Activated naive CD4-positive, alpha-beta T cell treated with anti-CD3 and anti-CD28 coated beads, Interleukin-2, amount 50 U/mL, for 72 hours (primary cell): ENCODE measurements around the gene ZDHHC6. TPM values are rescaled to one million over a fixed set of nuclear protein-coding genes. Genes with fewer than 3 reads are reported as not detected.
A peak's percentile ranks its signal among the peaks of the same experiment; 100 is the strongest.

ENCODE experiments used
- ATAC-seq, 2 donors: fragments of 150-1000 bp; cut with Tn5 transposase; 2 replicates each; pipeline ENCODE4 v1.10.0; 2021; ENCODE audit warnings: mild to moderate bottlenecking in 2 of 2, moderate library complexity in 2 of 2
- DNase-seq, 2 donors: peaks; one replicate each; pipeline ENCODE4 v3.0.0; 2021 to 2022; ENCODE audit warnings: low spot score in 2 of 2
- H3K27ac Mint-ChIP-seq, 2 donors: one replicate each; pipeline ENCODE4 v1.8.0; 2022; ENCODE audit warnings: mild to moderate bottlenecking in 2 of 2, mixed read lengths in 2 of 2
- H3K36me3 Mint-ChIP-seq, 2 donors: one replicate each; pipeline ENCODE4 v1.8.0; 2022; ENCODE audit warnings: mixed read lengths in 2 of 2
- H3K9me3 Mint-ChIP-seq, 2 donors: one replicate each; pipeline ENCODE4 v1.8.0; 2022; ENCODE audit warnings: mixed read lengths in 2 of 2
- total RNA-seq, 2 donors: library from RNA; stranded (reverse); gene quantifications; one replicate each; pipeline ENCODE4 v1.2.3, GENCODE V29; 2022

Gene ZDHHC6
- total RNA-seq, 2 donors from 2014 or later: 47.8 to 54.5 TPM

DNA sequence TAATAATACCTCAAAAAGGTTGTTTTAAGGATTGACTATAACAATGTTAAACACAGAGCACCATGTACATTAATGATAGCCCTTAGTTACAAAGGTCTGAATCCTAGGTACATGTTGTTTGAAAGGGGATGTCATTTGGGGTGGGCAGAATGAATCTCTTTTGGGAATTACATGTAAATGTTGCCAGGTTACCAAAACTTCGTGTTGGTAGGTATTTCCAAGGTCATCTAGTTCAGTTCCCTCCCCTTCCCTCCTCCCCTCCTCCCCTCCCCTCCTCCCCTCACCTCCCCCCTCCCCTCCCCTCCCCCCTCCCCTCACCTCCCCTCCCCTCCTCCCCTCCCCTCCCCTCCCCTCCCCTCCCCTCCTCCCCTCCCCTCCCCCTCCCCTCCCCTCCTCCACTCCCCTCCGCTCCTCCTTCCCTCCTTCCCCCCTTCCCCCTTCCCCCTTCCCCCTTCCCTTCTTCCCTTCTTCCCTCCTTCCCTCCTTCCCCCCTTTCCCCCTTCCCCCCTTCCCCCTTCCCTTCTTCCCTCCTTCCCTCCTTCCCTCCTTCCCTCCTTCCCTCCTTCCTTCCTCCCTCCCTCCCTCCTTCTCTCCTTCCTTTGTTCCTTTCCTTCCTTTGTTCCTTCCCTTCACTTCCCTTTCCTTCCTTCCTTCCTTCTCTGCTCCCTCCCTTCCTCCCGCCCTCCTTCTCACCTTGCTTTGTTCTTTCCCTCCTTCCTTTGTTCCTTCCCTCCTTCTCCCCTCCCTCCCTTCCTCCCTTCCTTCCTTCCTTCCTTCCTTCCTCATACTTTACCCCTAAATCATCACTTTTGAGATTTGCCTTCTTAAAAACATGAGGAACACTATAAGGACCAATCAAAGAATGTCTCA lies 8.4 kb upstream of the ZDHHC6 start:
- Mint-ChIP-seq H3K27ac (peak overlapping the region; percentile 91 to 99), H3K9me3 (no peaks in the 10 kb centered on the region), H3K36me3 (peaks cover 0 to 6% of the 10 kb centered on the region in 2 donors)
- peak in 1 of 2 donors; percentile 14 for ATAC-seq
- DNase-seq: no peak

DNA sequence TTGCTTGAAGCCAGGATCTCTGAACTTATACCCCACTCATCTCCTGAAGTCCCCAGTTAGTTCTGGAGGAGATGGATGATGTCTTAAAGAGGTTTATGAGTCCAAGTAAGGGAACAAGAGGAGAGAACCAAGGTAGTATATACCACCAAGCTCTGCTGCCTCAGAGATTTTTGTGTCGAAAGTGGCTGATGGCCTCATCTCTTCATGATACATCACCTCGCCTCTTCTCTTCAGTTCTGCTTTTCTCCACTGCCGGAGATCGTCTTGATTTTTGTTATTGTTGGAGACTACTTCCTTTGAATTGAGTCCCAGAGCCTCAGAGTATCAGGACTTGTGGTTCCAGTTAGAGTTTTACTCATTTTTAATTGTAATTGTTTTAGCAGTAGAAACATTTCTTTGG lies 2.2 kb upstream of the ZDHHC6 start:
- no peaks in the 10 kb centered on the region for H3K9me3 Mint-ChIP-seq
- peak overlapping the region in 1 of 2 donors; percentile 56 for H3K27ac Mint-ChIP-seq
- ATAC-seq (no peak), DNase-seq (no peak)
- H3K36me3 Mint-ChIP-seq: peaks cover 30 to 35% of the 10 kb centered on the region in 2 donors

DNA sequence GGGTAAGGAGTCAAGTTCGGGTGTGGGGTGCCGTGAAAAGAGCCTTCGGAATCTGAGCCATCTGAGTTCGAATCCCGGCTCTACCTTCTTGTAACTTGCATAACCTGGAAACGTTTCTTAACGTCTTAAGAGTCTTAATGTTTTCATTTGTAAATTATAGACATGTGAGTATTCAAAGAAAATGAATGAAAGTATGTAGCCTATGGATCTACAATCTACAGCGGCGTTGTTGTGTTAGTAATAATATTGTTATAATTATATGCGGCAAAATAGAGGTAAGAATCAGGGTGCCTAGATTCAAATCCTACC lies 860 bp upstream of the ZDHHC6 start:
- DNase-seq (no peak), ATAC-seq (no peak)
- Mint-ChIP-seq H3K9me3 (no peaks in the 10 kb centered on the region), H3K27ac (peak overlapping the region; percentile 95 to 96), H3K36me3 (peaks cover 30 to 35% of the 10 kb centered on the region in 2 donors)

DNA sequence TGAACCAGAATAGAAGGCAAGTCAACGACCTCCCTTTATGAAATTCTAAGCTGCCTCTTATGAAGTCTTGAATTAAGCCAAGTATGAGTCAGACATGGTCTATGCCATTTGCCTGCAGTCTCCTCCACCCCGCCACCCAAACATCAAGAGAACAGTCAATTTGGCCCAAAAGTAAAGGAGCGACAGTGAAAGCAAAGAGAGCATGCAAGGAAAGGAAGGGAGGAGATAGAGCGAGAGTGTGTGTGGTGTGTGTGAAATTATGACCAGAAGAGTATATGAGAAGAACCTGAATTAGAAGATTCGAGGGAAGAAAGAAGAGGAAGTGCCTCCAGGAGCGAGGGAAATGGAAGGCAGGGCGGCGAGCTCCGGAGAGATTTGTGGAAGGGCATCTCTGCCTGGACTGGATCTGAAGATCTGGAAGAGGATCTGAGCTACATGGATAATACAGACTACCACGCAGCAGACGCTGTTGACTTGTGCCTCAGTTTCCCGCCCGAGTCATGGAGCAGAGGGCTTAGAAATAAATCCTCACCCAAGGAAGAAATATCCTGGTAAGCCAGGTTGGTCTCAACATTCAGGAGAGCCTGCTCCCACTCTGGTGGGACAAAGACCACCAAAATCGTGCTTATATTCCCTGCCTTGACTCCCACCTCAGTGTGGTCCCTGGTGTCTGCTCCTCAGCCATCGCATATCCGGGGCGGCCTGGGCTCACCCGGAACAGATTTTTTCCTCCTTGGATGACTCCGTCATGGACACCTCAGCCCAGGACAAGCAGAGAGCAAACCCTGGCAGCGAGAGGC lies 459 bp downstream of the ZDHHC6 start:
- no peaks in the 10 kb centered on the region for H3K9me3 Mint-ChIP-seq
- DNase-seq: peak in 1 of 2 donors; percentile 11
- H3K27ac Mint-ChIP-seq: peak overlapping the region; percentile 95 to 96
- H3K36me3 Mint-ChIP-seq: peaks cover 30 to 34% of the 10 kb centered on the region in 2 donors
- peak in 1 of 2 donors; percentile 38 for ATAC-seq

DNA sequence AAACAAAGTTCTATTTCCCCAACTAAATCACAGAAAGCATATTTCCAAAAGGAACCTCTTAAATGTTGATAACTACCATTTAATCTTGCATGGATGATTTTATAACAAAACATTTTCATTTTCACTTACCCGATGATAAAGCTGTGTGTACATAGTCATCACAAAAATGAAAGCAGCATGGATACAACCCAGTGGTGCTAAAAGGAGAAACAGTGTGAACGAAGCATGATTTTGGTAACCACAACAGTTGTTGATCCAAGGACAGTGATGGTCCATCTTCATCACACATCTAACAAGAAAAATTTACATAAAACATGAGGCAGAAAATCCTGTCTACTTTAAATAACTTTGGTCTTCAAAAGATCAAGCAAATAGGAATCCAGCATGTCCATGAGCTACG lies 4.7 kb downstream of the ZDHHC6 start:
- no peaks in the 10 kb centered on the region for H3K9me3 Mint-ChIP-seq
- peak overlapping the region; percentile 13 to 74 for H3K27ac Mint-ChIP-seq
- no peak for DNase-seq
- peaks cover 19 to 23% of the 10 kb centered on the region in 2 donors for H3K36me3 Mint-ChIP-seq
- peak in 1 of 2 donors; percentile 39 for ATAC-seq

DNA sequence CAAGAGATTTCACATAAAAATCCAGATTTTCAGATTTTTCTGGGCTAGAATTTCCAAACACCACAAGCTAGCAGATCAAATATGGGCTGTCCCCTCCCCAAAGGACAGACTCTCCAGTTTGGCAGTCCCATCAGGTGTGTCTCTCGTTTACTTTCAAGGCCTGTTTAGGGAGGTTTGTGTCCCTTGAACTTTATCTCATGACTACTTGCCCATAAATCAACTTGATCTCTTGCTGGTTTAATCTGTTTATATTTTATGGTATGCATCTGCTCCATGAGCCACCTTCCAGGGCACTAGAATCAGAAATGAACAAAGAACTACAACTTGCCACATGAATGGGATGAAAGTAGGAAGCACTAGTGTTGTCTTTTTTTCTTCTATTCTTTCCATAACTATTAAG lies 5.2 kb downstream of the ZDHHC6 start:
- H3K27ac Mint-ChIP-seq: peak overlapping the region; percentile 45 to 74
- H3K9me3 Mint-ChIP-seq: no peaks in the 10 kb centered on the region
- H3K36me3 Mint-ChIP-seq: peaks cover 14 to 17% of the 10 kb centered on the region in 2 donors
- no peak for DNase-seq
- no peak for ATAC-seq

DNA sequence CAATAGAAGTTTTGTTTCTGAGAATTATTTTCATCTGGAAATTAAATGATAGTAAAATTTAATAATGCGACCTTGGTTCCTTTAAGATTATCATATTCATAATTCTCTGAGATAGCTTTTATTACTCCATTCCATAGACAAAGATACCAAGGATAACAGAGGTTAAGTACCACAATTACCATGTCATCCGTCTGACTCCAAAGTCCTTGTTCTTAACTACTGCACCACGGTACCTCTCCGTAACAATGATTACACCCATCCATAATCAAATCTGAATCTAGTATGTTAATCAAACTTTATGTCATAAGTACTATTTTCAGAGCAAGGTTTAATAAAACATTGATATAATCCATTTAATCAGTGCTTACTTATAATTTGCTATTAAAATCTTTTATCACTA lies 8.4 kb downstream of the ZDHHC6 start:
- no peaks in the 10 kb centered on the region for H3K9me3 Mint-ChIP-seq
- ATAC-seq: no peak
- no peak for DNase-seq
- H3K27ac Mint-ChIP-seq: no peak overlapping the region
- peaks cover 0 to 8% of the 10 kb centered on the region in 2 donors for H3K36me3 Mint-ChIP-seq

DNA sequence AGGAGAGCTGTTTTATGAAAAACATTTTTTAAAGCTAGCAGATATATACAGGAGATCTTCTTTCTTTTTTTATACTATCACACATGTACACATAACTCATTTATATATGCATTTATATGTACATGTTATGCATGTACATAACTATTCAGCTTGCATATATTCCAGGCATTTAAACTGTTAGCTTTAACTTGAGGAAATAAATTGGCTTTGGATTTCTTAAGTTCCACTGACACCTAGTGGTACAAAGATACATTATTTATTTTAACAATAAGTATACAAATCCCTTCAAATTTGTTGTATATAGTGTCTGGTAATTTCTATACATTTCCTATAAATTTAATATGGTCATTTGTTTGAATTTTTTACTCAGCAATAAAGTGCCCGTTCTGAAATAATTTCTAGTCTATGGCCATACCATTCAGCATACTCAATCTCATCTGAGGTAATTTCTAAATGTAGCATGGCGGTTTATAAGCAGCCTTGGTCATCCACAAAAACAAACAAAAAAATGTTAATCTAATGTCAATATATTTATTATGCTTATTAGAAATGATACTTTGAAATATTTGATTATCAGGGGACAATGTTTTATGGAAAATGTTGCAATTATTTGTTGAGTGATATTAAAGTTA lies 11.6 kb downstream of the ZDHHC6 start:
- DNase-seq: no peak
- Mint-ChIP-seq H3K36me3 (peaks cover 0 to 6% of the 10 kb centered on the region in 2 donors), H3K27ac (no peak overlapping the region), H3K9me3 (no peaks in the 10 kb centered on the region)
- no peak for ATAC-seq

DNA sequence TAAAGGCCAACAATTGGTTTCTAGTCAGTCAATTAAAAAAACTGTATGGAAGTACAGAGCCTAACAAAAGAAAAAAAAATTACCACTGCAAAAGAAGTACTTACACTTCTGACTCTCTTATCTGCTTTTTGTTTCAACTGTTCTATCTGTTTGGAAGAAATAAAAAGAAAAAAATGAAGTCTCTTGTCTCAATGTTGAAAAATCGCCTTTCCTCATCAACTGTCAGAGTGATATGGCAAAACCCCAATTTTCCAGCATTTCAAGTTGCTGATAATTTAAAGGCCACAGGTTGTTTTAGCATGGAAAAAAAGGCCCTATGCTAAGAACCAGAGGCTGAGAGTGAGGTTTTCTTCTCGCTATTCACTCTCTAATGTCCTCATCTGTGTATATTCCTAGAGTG lies 13.6 kb downstream of the ZDHHC6 start:
- ATAC-seq: no peak
- no peak for DNase-seq
- peak overlapping the region in 1 of 2 donors; percentile 24 for H3K27ac Mint-ChIP-seq
- H3K36me3 Mint-ChIP-seq: peaks cover 0 to 11% of the 10 kb centered on the region in 2 donors
- no peaks in the 10 kb centered on the region for H3K9me3 Mint-ChIP-seq

DNA sequence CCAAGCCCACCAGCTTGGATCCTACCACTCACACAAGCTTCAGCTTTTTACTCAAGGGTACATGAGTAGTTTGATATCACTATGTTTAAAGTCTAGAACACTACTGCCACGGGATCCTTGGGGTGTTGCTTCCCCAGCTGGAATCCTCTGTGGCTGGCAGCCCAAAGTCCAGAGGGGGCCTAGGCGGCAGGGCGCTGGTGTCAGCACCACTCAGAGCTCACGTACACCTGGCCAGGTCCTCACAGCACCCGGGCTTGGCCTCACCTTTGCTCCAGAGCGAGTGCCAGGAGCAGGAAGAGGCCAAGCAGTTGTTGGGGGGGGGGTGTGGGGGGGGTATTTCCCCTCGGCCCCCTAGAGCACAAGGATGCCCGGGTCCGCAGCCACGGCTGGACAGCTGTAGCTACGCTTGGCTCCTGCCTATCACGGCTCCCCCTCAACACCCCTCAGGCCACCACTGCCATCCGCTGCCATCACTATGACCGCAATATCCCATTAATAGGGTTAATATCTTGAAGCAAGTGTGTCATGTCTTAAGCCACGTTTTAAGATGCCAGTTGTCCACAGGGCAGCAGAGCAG lies 17.0 kb downstream of the ZDHHC6 start:
- Mint-ChIP-seq H3K27ac (peak overlapping the region in 1 of 2 donors; percentile 53), H3K9me3 (no peaks in the 10 kb centered on the region), H3K36me3 (peaks cover 5 to 24% of the 10 kb centered on the region in 2 donors)
- DNase-seq (no peak), ATAC-seq (no peak)

DNA sequence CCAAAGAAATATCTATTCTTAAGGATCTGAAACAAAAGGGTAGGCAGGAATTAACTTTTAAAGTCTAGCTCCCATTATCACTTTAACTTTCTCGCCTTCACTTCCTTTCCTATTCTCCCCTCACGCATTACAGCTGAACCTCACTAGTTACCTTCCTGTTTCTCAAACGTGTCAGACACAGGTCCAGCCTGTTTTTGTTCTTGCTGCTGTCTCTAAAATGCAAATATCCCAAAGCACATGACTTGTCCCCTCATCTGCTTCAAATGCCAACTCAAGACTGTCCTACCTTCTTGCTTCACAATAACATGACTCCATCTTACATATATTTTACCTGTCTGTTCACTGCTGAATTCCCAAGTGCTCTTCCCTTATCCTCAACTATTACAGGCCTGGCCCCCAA lies 17.6 kb downstream of the ZDHHC6 start:
- no peak for ATAC-seq
- Mint-ChIP-seq H3K36me3 (peaks cover 5 to 24% of the 10 kb centered on the region in 2 donors), H3K27ac (peak overlapping the region in 1 of 2 donors; percentile 18), H3K9me3 (no peaks in the 10 kb centered on the region)
- DNase-seq: no peak

DNA sequence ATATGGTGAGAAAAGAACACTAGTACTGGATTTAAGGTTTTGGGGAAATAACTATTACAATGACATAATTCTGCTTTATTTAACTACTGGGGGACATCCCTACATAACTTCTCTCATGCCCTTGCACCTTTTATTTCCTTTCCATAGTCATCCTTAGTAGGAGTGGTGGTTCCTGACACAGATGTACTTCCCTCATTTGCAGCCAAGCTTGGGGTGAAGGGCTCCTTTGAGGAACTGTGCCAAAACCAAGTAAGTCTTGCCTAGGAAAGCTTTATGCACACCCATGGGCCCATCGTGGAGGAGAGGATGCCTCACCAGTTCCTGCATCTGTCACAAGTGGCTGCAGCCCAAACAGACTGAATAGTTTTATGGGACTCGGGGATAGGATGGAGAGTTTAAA lies 20.6 kb downstream of the ZDHHC6 start:
- no peak for ATAC-seq
- H3K9me3 Mint-ChIP-seq: no peaks in the 10 kb centered on the region
- no peak for DNase-seq
- no peak overlapping the region for H3K27ac Mint-ChIP-seq
- H3K36me3 Mint-ChIP-seq: peaks cover 5 to 27% of the 10 kb centered on the region in 2 donors

DNA sequence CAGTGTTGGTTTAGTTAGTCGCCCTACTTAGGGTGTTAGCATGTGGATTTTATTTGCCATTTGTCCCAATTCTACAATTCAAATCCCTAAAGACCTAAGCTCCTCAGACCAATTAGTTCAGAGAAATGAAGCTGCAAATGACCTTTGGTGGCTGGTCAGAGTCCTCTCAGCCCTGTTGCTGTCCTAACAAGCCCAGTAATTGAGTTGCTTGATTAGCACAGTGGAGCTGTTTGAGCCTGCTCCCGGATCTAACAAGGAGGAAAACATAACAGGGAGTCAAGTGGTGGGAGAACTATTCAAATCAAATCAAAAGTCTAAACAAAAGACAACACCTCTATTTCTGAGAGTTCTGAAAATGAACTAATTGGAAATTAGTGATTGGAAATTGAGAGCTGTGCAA lies 22.1 kb downstream of the ZDHHC6 start:
- DNase-seq: no peak
- Mint-ChIP-seq H3K9me3 (no peaks in the 10 kb centered on the region), H3K27ac (peak overlapping the region in 1 of 2 donors; percentile 4), H3K36me3 (peaks cover 5 to 27% of the 10 kb centered on the region in 2 donors)
- no peak for ATAC-seq

DNA sequence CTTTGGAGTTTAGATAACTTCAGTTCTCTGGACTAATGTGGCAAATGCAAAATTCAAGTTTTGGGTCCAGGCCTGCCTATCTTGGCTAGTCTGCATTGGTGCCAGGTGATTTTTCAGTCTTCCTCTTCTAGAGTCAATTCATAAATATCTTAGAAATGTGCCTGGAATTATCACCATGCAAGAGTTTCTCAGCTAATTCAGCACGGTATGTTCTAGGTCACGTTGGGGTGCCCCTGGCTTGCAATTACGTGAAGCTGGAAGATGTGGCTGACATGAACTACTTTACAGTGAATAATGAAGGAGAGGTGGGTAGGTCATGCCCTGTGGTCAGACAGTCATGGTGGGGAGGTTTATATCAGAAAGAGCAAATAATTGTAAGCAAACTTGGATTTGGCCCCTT lies 25.0 kb downstream of the ZDHHC6 start:
- DNase-seq (no peak), ATAC-seq (no peak)
- Mint-ChIP-seq H3K36me3 (peaks cover 0 to 22% of the 10 kb centered on the region in 2 donors), H3K27ac (no peak overlapping the region), H3K9me3 (no peaks in the 10 kb centered on the region)

DNA sequence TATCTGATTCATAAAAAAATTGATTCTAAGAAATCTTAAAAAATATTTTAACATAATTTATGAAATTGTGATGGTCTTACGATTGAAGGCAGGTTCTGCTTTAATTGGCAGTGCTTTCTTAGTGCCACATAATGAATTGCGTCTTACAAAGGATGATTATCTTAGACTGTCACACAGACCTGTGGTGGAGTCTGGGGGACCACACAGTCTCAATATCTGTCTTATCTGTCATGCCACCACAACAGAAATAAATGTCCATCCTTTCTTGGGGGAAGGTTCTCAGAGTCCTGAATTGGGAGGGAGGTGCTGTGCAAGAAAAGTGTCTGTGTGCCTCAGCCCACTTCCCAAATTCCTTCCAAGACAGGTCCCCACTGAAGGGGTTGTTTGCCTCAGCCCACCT lies 34.0 kb downstream of the ZDHHC6 start:
- Mint-ChIP-seq H3K9me3 (no peaks in the 10 kb centered on the region), H3K36me3 (peaks cover 9 to 32% of the 10 kb centered on the region in 2 donors)

DNA sequence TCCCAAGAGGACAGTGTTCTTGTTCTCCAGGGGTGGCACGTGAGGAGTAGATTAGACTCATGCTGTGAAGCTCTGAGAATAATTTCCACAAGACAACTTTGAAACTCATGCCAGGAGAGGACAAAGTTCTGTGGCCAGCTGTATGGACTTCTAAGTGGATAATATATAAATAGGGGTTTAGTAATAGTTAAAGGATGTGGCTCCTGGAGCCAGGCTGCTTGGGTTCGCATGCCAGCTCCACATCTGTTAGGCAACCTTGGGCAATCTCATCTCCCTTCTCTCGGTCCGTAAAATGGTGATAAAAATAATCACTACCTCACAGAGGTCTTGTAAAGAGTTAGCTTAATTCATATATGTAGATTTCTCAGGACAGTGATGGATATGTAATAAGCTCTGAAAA lies 37.0 kb downstream of the ZDHHC6 start:
- peaks cover 0 to 5% of the 10 kb centered on the region in 2 donors for H3K9me3 Mint-ChIP-seq

More for the DNA sequence above, 34.0 kb downstream of the ZDHHC6 start:
- H3K27ac Mint-ChIP-seq: no peak overlapping the region
- DNase-seq: no peak
- no peak for ATAC-seq

More for the DNA sequence above, 37.0 kb downstream of the ZDHHC6 start:
- H3K36me3 Mint-ChIP-seq: peaks cover 19 to 34% of the 10 kb centered on the region in 2 donors
- ATAC-seq: no peak
- no peak for DNase-seq
- peak overlapping the region in 1 of 2 donors; percentile 42 for H3K27ac Mint-ChIP-seq
